CD14-positive monocyte (primary cell): Measurements from ENCODE around the gene OR2T27. TPM values are rescaled to one million over a fixed set of nuclear protein-coding genes. Genes with fewer than 3 reads are reported as not detected.

Source experiments
- DNase-seq, 3 donors: peaks; one replicate each; pipeline ENCODE4 v3.0.0-alpha.2; 2011 to 2022
- H2AFZ ChIP-seq: 2 replicates; pipeline ENCODE4 v1.6.0; 2012; ENCODE audit warnings: mild to moderate bottlenecking, low read depth, low read length, inconsistent platforms; ENCODE audit not compliant: insufficient read depth, poor library complexity, severe bottlenecking
- H3K27ac ChIP-seq, 2 donors: 1 replicate in 1 of 2; 2 replicates in 1 of 2; pipeline ENCODE4 v1.5.1; 2012 to 2013; ENCODE audit warnings: low read length in 2 of 2, control low read depth in 1 of 2, inconsistent platforms in 1 of 2, low read depth in 1 of 2, mild to moderate bottlenecking in 1 of 2
- H3K27me3 ChIP-seq, 2 donors: one replicate each; pipeline versions ENCODE4 v1.6.0 to v1.6.1; 2011 to 2013; ENCODE audit warnings: low read length in 2 of 2; ENCODE audit not compliant: control insufficient read depth in 2 of 2, insufficient read depth in 2 of 2
- H3K36me3 ChIP-seq, 2 donors: replicated peaks in 1 of 2; 1 replicate in 1 of 2; 2 replicates in 1 of 2; pipeline versions ENCODE4 v1.5.1 to v1.6.1; 2012 to 2013; ENCODE audit warnings: low read length in 2 of 2, control low read depth in 1 of 2, inconsistent platforms in 1 of 2, mild to moderate bottlenecking in 1 of 2; ENCODE audit not compliant: insufficient read depth in 2 of 2, control insufficient read depth in 1 of 2
- H3K4me1 ChIP-seq, 2 donors: 1 replicate in 1 of 2; 2 replicates in 1 of 2; pipeline versions ENCODE4 v1.5.1 to v1.6.1; 2012 to 2013; ENCODE audit warnings: low read length in 2 of 2, control low read depth in 1 of 2, inconsistent platforms in 1 of 2, mild to moderate bottlenecking in 1 of 2, moderate library complexity in 1 of 2; ENCODE audit not compliant: insufficient read depth in 2 of 2, control insufficient read depth in 1 of 2
- H3K4me2 ChIP-seq: replicated peaks from 2 replicates; pipeline ENCODE3; 2012; ENCODE audit warnings: low read length, moderate library complexity, mild to moderate bottlenecking; ENCODE audit not compliant: poor library complexity, severe bottlenecking; ENCODE audit errors: extremely low read depth
- H3K4me3 ChIP-seq, 3 experiments: fragments of 200-600 bp in 1 of 3; sonication (generic) in 1 of 3; replicated peaks in 1 of 3; 1 replicate in 2 of 3; 2 replicates in 1 of 3; pipeline ENCODE4 v1.5.1; 2011 to 2013; ENCODE audit warnings: low read length in 3 of 3, mild to moderate bottlenecking in 3 of 3, control low read depth in 2 of 3, low read depth in 2 of 3, inconsistent platforms in 1 of 3, moderate library complexity in 1 of 3
- H3K79me2 ChIP-seq: 2 replicates; pipeline ENCODE4 v1.6.0; 2012; ENCODE audit warnings: mild to moderate bottlenecking, control low read depth, inconsistent platforms, low read length, moderate library complexity; ENCODE audit not compliant: insufficient read depth
- H3K9ac ChIP-seq: 2 replicates; pipeline ENCODE4 v1.6.0; 2017; ENCODE audit warnings: low read length, mild to moderate bottlenecking; ENCODE audit not compliant: insufficient read depth, poor library complexity, severe bottlenecking
- H3K9me3 ChIP-seq, 2 donors: replicated peaks in 1 of 2; 1 replicate in 1 of 2; 2 replicates in 1 of 2; pipeline versions ENCODE4 v1.5.1 to v1.6.1; 2012 to 2013; ENCODE audit warnings: low read length in 2 of 2, control low read depth in 1 of 2; ENCODE audit not compliant: control insufficient read depth in 1 of 2, insufficient read depth in 1 of 2
- H4K20me1 ChIP-seq: 2 replicates; pipeline ENCODE4 v1.6.0; 2012; ENCODE audit warnings: mild to moderate bottlenecking, low read length, control low read depth, moderate library complexity; ENCODE audit not compliant: insufficient read depth
- H3K27ac Mint-ChIP-seq, 7 donors: one replicate each; pipeline ENCODE4 v1.8.0; 2020; ENCODE audit warnings: mild to moderate bottlenecking in 7 of 7, mixed read lengths in 7 of 7, moderate library complexity in 6 of 7, inconsistent platforms in 2 of 7
- H3K27me3 Mint-ChIP-seq, 3 donors: one replicate each; pipeline ENCODE4 v1.8.0; 2021 to 2022; ENCODE audit warnings: low read depth in 3 of 3, mild to moderate bottlenecking in 3 of 3, mixed read lengths in 3 of 3, moderate library complexity in 3 of 3, inconsistent platforms in 1 of 3
- H3K36me3 Mint-ChIP-seq, 2 donors: one replicate each; pipeline ENCODE4 v1.8.0; 2020; ENCODE audit warnings: mixed read lengths in 2 of 2, inconsistent platforms in 1 of 2, mild to moderate bottlenecking in 1 of 2
- H3K4me1 Mint-ChIP-seq: one replicate; pipeline ENCODE4 v1.8.0; 2020; ENCODE audit warnings: mild to moderate bottlenecking, mixed read lengths
- H3K4me3 Mint-ChIP-seq, 2 donors: one replicate each; pipeline ENCODE4 v1.8.0; 2020; ENCODE audit warnings: mild to moderate bottlenecking in 2 of 2, mixed read lengths in 2 of 2, moderate library complexity in 1 of 2
- H3K9me3 Mint-ChIP-seq, 7 donors: one replicate each; pipeline ENCODE4 v1.8.0; 2020 to 2022; ENCODE audit warnings: mixed read lengths in 7 of 7, mild to moderate bottlenecking in 6 of 7, moderate library complexity in 6 of 7, inconsistent platforms in 2 of 7
- CTCF ChIP-seq: fragments of 200-600 bp; IDR thresholded peaks from one replicate; pipeline ENCODE4 v1.8.0; 2022; ENCODE audit warnings: antibody characterized with exemption, mild to moderate bottlenecking
- WGBS: methylation state at CpG from one replicate; pipeline ENCODE4 v1.1.5; 2013; ENCODE audit warnings: missing lambda C conversion rate; ENCODE audit not compliant: insufficient coverage; 5-methylcytosine and 5-hydroxymethylcytosine counted together
- intact Hi-C, 2 donors: fragments of 100-400 bp; cut with micrococcal nuclease; formaldehyde crosslinking; loops; one replicate each; pipeline versions ENCODE4 v1.15.0 to v1.15.1; 2023
- polyA plus RNA-seq, 3 donors: library from polyadenylated mRNA; depleted of rRNA in 1 of 3; unstranded in 2 of 3; stranded (reverse) in 1 of 3; fragments of 300-500 nt in 2 of 3; fragments of >200 nt in 1 of 3; fragmentation: Illumina TruSeq in 2 of 3; gene quantifications; 1 replicate in 2 of 3; 2 replicates in 1 of 3; pipeline ENCODE4 v1.2.3, GENCODE V29; 2012 to 2021

OR2T27 gene
- polyA plus RNA-seq, 3 donors: not detected

GRCh38 chr1:248625971-248626370 is 29.4 kb downstream of the OR2T27 start:
- DNase-seq: no peak
- Histone ChIP-seq H3K36me3 (no peaks in the 10 kb centered on the region), H4K20me1 (no peaks in the 10 kb centered on the region), H3K4me2 (no peak overlapping the region), H3K79me2 (no peaks in the 10 kb centered on the region), H3K27ac (no peak overlapping the region), H3K4me3 (no peak overlapping the region), H3K9ac (no peak overlapping the region), H3K4me1 (no peaks in the 10 kb centered on the region), H3K27me3 (no peaks in the 10 kb centered on the region), H2AFZ (no peak overlapping the region), H3K9me3 (no peaks in the 10 kb centered on the region)
- TF ChIP-seq CTCF: no peak
- no peaks in the 10 kb centered on the region for H3K4me1 Mint-ChIP-seq
- H3K27me3 Mint-ChIP-seq: no peaks in the 10 kb centered on the region
- intact Hi-C loops: no loop called here
- H3K36me3 Mint-ChIP-seq: no peaks in the 10 kb centered on the region
- H3K9me3 Mint-ChIP-seq: no peaks in the 10 kb centered on the region
- no peak overlapping the region for H3K4me3 Mint-ChIP-seq
- 96% methylated on average over 3 of the region's 5 CpGs for WGBS
- no peak overlapping the region for H3K27ac Mint-ChIP-seq

DNA sequence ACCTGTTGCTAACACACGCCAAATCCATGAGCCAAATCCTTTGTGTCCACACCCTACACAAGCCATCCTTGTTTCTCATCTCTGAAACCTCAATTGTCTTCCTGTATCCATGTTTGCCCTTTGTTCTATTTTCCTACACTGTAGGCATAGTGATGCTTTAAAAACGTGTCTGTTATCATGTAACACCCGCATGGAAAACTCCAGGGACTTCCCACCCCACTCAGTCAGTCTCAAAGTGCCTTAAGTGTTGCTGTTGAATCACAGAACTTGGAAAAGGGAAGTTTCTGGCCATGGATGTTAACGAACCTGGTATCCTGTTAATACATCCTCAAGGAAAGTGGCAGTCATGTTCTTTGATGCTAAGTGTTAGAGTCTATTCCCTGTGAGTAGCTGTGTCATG is 30.2 kb downstream of the OR2T27 start:
- 94% methylated on average over 1 of the region's 4 CpGs for WGBS
- H3K9me3 ChIP-seq: no peaks in the 10 kb centered on the region
- H3K9ac ChIP-seq: no peak overlapping the region
- H3K27me3 ChIP-seq: no peaks in the 10 kb centered on the region
- no peaks in the 10 kb centered on the region for H4K20me1 ChIP-seq
- no peak overlapping the region for H3K4me3 ChIP-seq
- Mint-ChIP-seq H3K27me3 (no peaks in the 10 kb centered on the region), H3K36me3 (no peaks in the 10 kb centered on the region), H3K27ac (no peak overlapping the region), H3K4me3 (no peak overlapping the region), H3K4me1 (no peaks in the 10 kb centered on the region), H3K9me3 (no peaks in the 10 kb centered on the region)
- DNase-seq: no peak
- no peaks in the 10 kb centered on the region for H3K4me1 ChIP-seq
- H2AFZ ChIP-seq: no peak overlapping the region
- intact Hi-C loops: no loop called here
- H3K4me2 ChIP-seq: no peak overlapping the region
- TF ChIP-seq CTCF: no peak
- H3K79me2 ChIP-seq: no peaks in the 10 kb centered on the region
- no peak overlapping the region for H3K27ac ChIP-seq
- no peaks in the 10 kb centered on the region for H3K36me3 ChIP-seq
